Endothelial cell of umbilical vein (primary cell): Measurements from ENCODE around the gene COX7A1. TPM values are rescaled to one million over a fixed set of nuclear protein-coding genes. Genes with fewer than 3 reads are reported as not detected.

Source experiments
- BruUV-seq: library from RNA; stranded (reverse); fragments of 400-500 nt; replicated peaks from 2 replicates; lab custom pipeline; 2021; lab: Mats Ljungman, UMichigan
- CTCF ChIA-PET: fragments of 300-600, 350-600 bp; sonication (Branson Sonifier 250); formaldehyde crosslinking; loops from one replicate; lab custom pipeline; 2021; ENCODE audit warnings: antibody characterized with exemption, inconsistent platforms; lab: Charles Lee
- POLR2A ChIA-PET: fragments of 300-600, 350-600 bp; sonication (Branson Sonifier 250); formaldehyde crosslinking; loops from one replicate; lab custom pipeline; 2021; ENCODE audit warnings: antibody characterized with exemption, inconsistent platforms; lab: Charles Lee
- DNase-seq: peaks from one replicate; pipeline ENCODE4 v3.0.0-alpha.2; 2011; ENCODE audit warnings: low read depth, low spot score
- FAIRE-seq: peaks from 2 replicates; lab custom pipeline; 2011; peaks lifted over from hg19 to GRCh38; lab: Jason Lieb, UNC
- H2AFZ ChIP-seq: 2 replicates; pipeline ENCODE4 v1.6.0; 2012; ENCODE audit warnings: low read depth, low read length, control low read depth, inconsistent platforms
- H3K27ac ChIP-seq: 2 replicates; pipeline ENCODE4 v1.5.1; 2011; ENCODE audit warnings: low read depth, mild to moderate bottlenecking, control low read depth, low read length, moderate library complexity; ENCODE audit not compliant: insufficient read depth
- H3K27me3 ChIP-seq, 2 experiments: 2 replicates each; pipeline versions ENCODE4 v1.6.0 to v1.6.1; 2011; ENCODE audit warnings: low read length in 2 of 2, mixed read lengths in 1 of 2; ENCODE audit not compliant: control insufficient read depth in 2 of 2, insufficient read depth in 2 of 2
- H3K36me3 ChIP-seq, 2 experiments: 2 replicates in 1 of 2; 3 replicates in 1 of 2; pipeline ENCODE4 v1.5.1; 2011; ENCODE audit warnings: low read length in 2 of 2, mild to moderate bottlenecking in 1 of 2, moderate library complexity in 1 of 2; ENCODE audit not compliant: control insufficient read depth in 2 of 2, insufficient read depth in 2 of 2; ENCODE audit errors: extremely low read depth in 1 of 2
- H3K4me1 ChIP-seq: 3 replicates; pipeline ENCODE4 v1.5.1; 2011; ENCODE audit warnings: mild to moderate bottlenecking, low read length; ENCODE audit not compliant: control insufficient read depth, insufficient read depth; ENCODE audit errors: extremely low read depth
- H3K4me2 ChIP-seq: 2 replicates; pipeline ENCODE4 v1.6.1; 2011; ENCODE audit warnings: low read length, control low read depth, mixed read lengths; ENCODE audit not compliant: insufficient read depth
- H3K4me3 ChIP-seq, 3 experiments: fragments of 200-600 bp in 1 of 3; sonication (generic), shearing (Covaris generic) in 1 of 3; replicated peaks in 1 of 3; 2 replicates each; pipeline ENCODE4 v1.5.1; 2011 to 2016; ENCODE audit warnings: control low read depth in 3 of 3, low read length in 3 of 3, mild to moderate bottlenecking in 2 of 3, inconsistent platforms in 1 of 3, low read depth in 1 of 3, moderate library complexity in 1 of 3; ENCODE audit not compliant: insufficient read depth in 1 of 3
- H3K79me2 ChIP-seq: 2 replicates; pipeline ENCODE4 v1.6.0; 2012; ENCODE audit warnings: low read length, inconsistent platforms; ENCODE audit not compliant: control insufficient read depth, insufficient read depth
- H3K9ac ChIP-seq: replicated peaks from 2 replicates; pipeline ENCODE3; 2011; ENCODE audit warnings: low read length, control low read depth; ENCODE audit not compliant: insufficient read depth; ENCODE audit errors: extremely low read depth
- H3K9me1 ChIP-seq: replicated peaks from 3 replicates; pipeline ENCODE4 v1.6.0; 2011; ENCODE audit warnings: mild to moderate bottlenecking, low read length; ENCODE audit not compliant: control insufficient read depth, insufficient read depth; ENCODE audit errors: extremely low read depth
- H3K9me3 ChIP-seq: replicated peaks from 2 replicates; pipeline ENCODE4 v1.5.1; 2012; ENCODE audit warnings: low read length, inconsistent platforms; ENCODE audit not compliant: control insufficient read depth, insufficient read depth
- H4K20me1 ChIP-seq: replicated peaks from 2 replicates; pipeline ENCODE3; 2011; ENCODE audit warnings: mild to moderate bottlenecking, low read length; ENCODE audit not compliant: control insufficient read depth, insufficient read depth; ENCODE audit errors: extremely low read depth
- CTCF ChIP-seq, 2 donors: IDR thresholded peaks; 1 replicate in 1 of 2; 2 replicates in 1 of 2; pipeline ENCODE4 v1.5.1; 2011; ENCODE audit warnings: low read length in 2 of 2, mild to moderate bottlenecking in 2 of 2, moderate library complexity in 2 of 2, control low read depth in 1 of 2, inconsistent platforms in 1 of 2, low read depth in 1 of 2; ENCODE audit not compliant: insufficient read depth in 1 of 2; ENCODE audit errors: extremely low read depth in 1 of 2
- EZH2 ChIP-seq: IDR thresholded peaks from 2 replicates; pipeline ENCODE4 v1.6.1; 2012; ENCODE audit warnings: borderline replicate concordance, low read depth, mild to moderate bottlenecking, moderate library complexity, low read length, inconsistent platforms; ENCODE audit not compliant: severe bottlenecking
- FOS ChIP-seq: IDR thresholded peaks from 2 replicates; pipeline ENCODE4 v1.6.1; 2011; ENCODE audit warnings: mild to moderate bottlenecking, low read length, moderate library complexity, borderline replicate concordance; ENCODE audit not compliant: insufficient read depth
- GATA2 ChIP-seq: IDR thresholded peaks from 2 replicates; pipeline ENCODE4 v1.7.0; 2011; ENCODE audit warnings: low read depth, mild to moderate bottlenecking, moderate library complexity, mixed read lengths, low read length; ENCODE audit not compliant: insufficient read length, insufficient read depth
- JUN ChIP-seq: IDR thresholded peaks from 2 replicates; pipeline ENCODE4 v1.6.1; 2011; ENCODE audit warnings: borderline replicate concordance, low read depth; ENCODE audit not compliant: insufficient read length, insufficient read depth
- MAX ChIP-seq: IDR thresholded peaks from 2 replicates; pipeline ENCODE4 v1.6.1; 2011; ENCODE audit not compliant: insufficient read depth, insufficient read length
- MYC ChIP-seq: IDR thresholded peaks from one replicate; pipeline ENCODE4 v1.6.1; 2011; ENCODE audit warnings: mild to moderate bottlenecking, low read depth, low read length
- POLR2A ChIP-seq: IDR thresholded peaks from 2 replicates; pipeline ENCODE4 v1.6.1; 2012; ENCODE audit warnings: low read depth, mild to moderate bottlenecking, control low read depth, low read length
- POLR2AphosphoS5 ChIP-seq: IDR thresholded peaks from 2 replicates; pipeline ENCODE4 v1.6.1; 2012; ENCODE audit warnings: low read depth, mild to moderate bottlenecking, control low read depth, low read length, moderate library complexity; ENCODE audit not compliant: insufficient read depth
- dilution Hi-C: fragments of 300-500 bp; cut with MboI; formaldehyde crosslinking; loops from one replicate; pipeline ENCODE4 v1.15.0; 2019; ENCODE audit warnings: low sequenced_read_pairs; ENCODE audit not compliant: extremely low pct_ligation_motif_present
- intact Hi-C: fragments of 100-400 bp; cut with micrococcal nuclease; formaldehyde crosslinking; loops from one replicate; pipeline ENCODE4 v1.10.0; 2022
- polyA plus RNA-seq, 4 experiments: library from polyadenylated mRNA; depleted of rRNA in 3 of 4; stranded (reverse) in 3 of 4; unstranded in 1 of 4; fragments of >200 nt; gene quantifications; 2 replicates each; pipeline versions ENCODE4 v1.2.1 to v1.2.3, GENCODE V29; 2011 to 2012; ENCODE audit warnings: missing spikeins in 1 of 4
- total RNA-seq: library from RNA; stranded (reverse); gene quantifications from 2 replicates; pipeline ENCODE4 v1.2.3, GENCODE V29; 2021

The COX7A1 gene
- total and polyA plus RNA-seq, 2 donors (not counting 3 experiments of a cell fraction or from before 2014, with no cell fraction given) = 10.6 to 35.2 TPM

GRCh38 chr19:36120984-36121358, 31.3 kb downstream of the COX7A1 start:
- BruUV-seq = no TSS peak
- Histone ChIP-seq H3K27me3 (no peaks in the 10 kb centered on the region), H3K36me3 (peaks cover 6 to 27% of the 10 kb centered on the region in 2 experiments), H3K4me1 (peaks cover 4% of the 10 kb centered on the region), H3K9me3 (no peaks in the 10 kb centered on the region), H3K27ac (no peak overlapping the region), H4K20me1 (no peaks in the 10 kb centered on the region), H3K4me3 (no peak overlapping the region), H3K9me1 (no peaks in the 10 kb centered on the region), H2AFZ (no peak overlapping the region), H3K9ac (no peak overlapping the region), H3K4me2 (no peak overlapping the region), H3K79me2 (peaks cover 9% of the 10 kb centered on the region)
- dilution Hi-C loops (no loop called here), intact Hi-C loops (no loop called here)
- TF ChIP-seq JUN (no peak), FOS (no peak), EZH2 (no peak)
- ChIA-PET CTCF (no interaction called here), POLR2A (no interaction called here)
- FAIRE-seq (no peak), DNase-seq (no peak)

- no peaks in the 10 kb centered on the region for H3K9me1 ChIP-seq
- H3K79me2 ChIP-seq = peaks cover 9% of the 10 kb centered on the region
- H4K20me1 ChIP-seq = no peaks in the 10 kb centered on the region
- CTCF ChIA-PET = interaction anchor here (1.8 kb wide), 1 partner anchor 60 kb away, joined by 4 read pairs; no protein-coding TSS in a partner anchor
- dilution Hi-C loops = no loop called here
- POLR2A ChIA-PET = no interaction called here
- peaks cover 5 to 24% of the 10 kb centered on the region in 2 experiments for H3K36me3 ChIP-seq
- peaks cover 5% of the 10 kb centered on the region for H3K4me1 ChIP-seq
- DNase-seq = no peak
- intact Hi-C loops = no loop called here
- no peaks in the 10 kb centered on the region for H3K9me3 ChIP-seq
- no peak for TF ChIP-seq JUN
- no peak for TF ChIP-seq EZH2
- TF ChIP-seq POLR2A = no peak
- TF ChIP-seq MYC = no peak
- no peak for TF ChIP-seq MAX
- no peak for TF ChIP-seq FOS
- TF ChIP-seq CTCF (IDR thresholded peaks at IDR 0.05; ENCODE audit: extremely low read depth in 1 of 2, insufficient read depth in 1 of 2, low read depth in 1 of 2, low read length in 2 of 2) = no peak
- no peak for TF ChIP-seq POLR2AphosphoS5
- no peak for TF ChIP-seq GATA2
- H3K27me3 ChIP-seq = no peaks in the 10 kb centered on the region
- H3K9ac ChIP-seq = no peak overlapping the region
- H3K27ac ChIP-seq = no peak overlapping the region
- no peak overlapping the region for H3K4me3 ChIP-seq
- BruUV-seq = no TSS peak
- H2AFZ ChIP-seq = no peak overlapping the region
- no peak for FAIRE-seq
- no peak overlapping the region for H3K4me2 ChIP-seq
Measured at GRCh38 chr19:36120092-36120983, 31.9 kb downstream of the COX7A1 start.
